GM23338 (cell line): Measurements from ENCODE around the gene RPN2. TPM values are rescaled to one million over a fixed set of nuclear protein-coding genes. Genes with fewer than 3 reads are reported as not detected.

Experiments
- ATAC-seq: fragments of 200-7000 bp; cut with Tn5 transposase; 3 replicates; pipeline ENCODE4 v1.9.1; 2020
- DNase-seq: peaks from one replicate; pipeline ENCODE4 v3.0.0-alpha.2; 2015; ENCODE audit warnings: low spot score
- H2AFZ ChIP-seq: fragments of 200-600 bp; sonication (generic); 2 replicates; pipeline ENCODE4 v1.8.0; 2016; ENCODE audit warnings: antibody characterized with exemption, mild to moderate bottlenecking, moderate library complexity
- H3F3A ChIP-seq: fragments of 200-600 bp; sonication (generic); replicated peaks from 2 replicates; pipeline ENCODE4 v1.8.0; 2017; ENCODE audit warnings: antibody characterized with exemption, mixed run types, low read depth
- H3K27ac ChIP-seq: fragments of 200-600 bp; sonication (generic); 2 replicates; pipeline ENCODE4 v1.6.1; 2016; ENCODE audit warnings: low read depth
- H3K27me3 ChIP-seq: fragments of 200-600 bp; sonication (generic); 2 replicates; pipeline ENCODE4 v1.8.0; 2016; ENCODE audit warnings: mild to moderate bottlenecking, mixed run types, moderate library complexity; ENCODE audit not compliant: insufficient read depth
- H3K36me3 ChIP-seq: fragments of 200-600 bp; sonication (generic); 2 replicates; pipeline ENCODE4 v1.8.0; 2016; ENCODE audit warnings: mild to moderate bottlenecking; ENCODE audit not compliant: insufficient read depth
- H3K4me1 ChIP-seq: fragments of 200-600 bp; sonication (generic); 2 replicates; pipeline ENCODE4 v1.8.0; 2016; ENCODE audit warnings: mild to moderate bottlenecking, moderate library complexity; ENCODE audit not compliant: insufficient read depth
- H3K4me2 ChIP-seq: fragments of 200-600 bp; sonication (generic); 2 replicates; pipeline ENCODE4 v1.7.1; 2017; ENCODE audit warnings: mixed run types
- H3K4me3 ChIP-seq: fragments of 200-600 bp; sonication (generic); 2 replicates; pipeline ENCODE4 v1.6.1; 2016; ENCODE audit warnings: mixed run types
- H3K79me2 ChIP-seq: fragments of 200-600 bp; sonication (generic); replicated peaks from 2 replicates; pipeline ENCODE4 v1.8.0; 2017; ENCODE audit warnings: mild to moderate bottlenecking; ENCODE audit not compliant: insufficient read depth
- H3K9me2 ChIP-seq: fragments of 200-600 bp; sonication (generic); 2 replicates; pipeline ENCODE4 v1.8.0; 2017; ENCODE audit not compliant: insufficient read depth
- H4K20me1 ChIP-seq: fragments of 200-600 bp; sonication (generic); replicated peaks from 2 replicates; pipeline ENCODE4 v1.8.0; 2017; ENCODE audit warnings: mild to moderate bottlenecking; ENCODE audit not compliant: insufficient read depth
- H3K27ac Mint-ChIP-seq: 2 replicates; pipeline ENCODE4 v1.8.0; 2020; ENCODE audit warnings: inconsistent platforms, mild to moderate bottlenecking, moderate library complexity, mixed read lengths
- H3K27me3 Mint-ChIP-seq: 3 replicates; pipeline ENCODE4 v1.8.0; 2022; ENCODE audit warnings: low read depth, mild to moderate bottlenecking, moderate library complexity, mixed read lengths, inconsistent platforms; ENCODE audit not compliant: insufficient read depth, poor library complexity
- H3K36me3 Mint-ChIP-seq: 3 replicates; pipeline ENCODE4 v1.8.0; 2021; ENCODE audit warnings: low read depth, mild to moderate bottlenecking, inconsistent platforms, moderate library complexity, mixed read lengths
- H3K4me1 Mint-ChIP-seq: 3 replicates; pipeline ENCODE4 v1.8.0; 2020; ENCODE audit warnings: mild to moderate bottlenecking, inconsistent platforms, mixed read lengths
- H3K4me3 Mint-ChIP-seq: 3 replicates; pipeline ENCODE4 v1.8.0; 2021; ENCODE audit warnings: moderate library complexity, mild to moderate bottlenecking, inconsistent platforms, mixed read lengths
- H3K9me3 Mint-ChIP-seq: 3 replicates; pipeline ENCODE4 v1.8.0; 2020; ENCODE audit warnings: moderate library complexity, mild to moderate bottlenecking, inconsistent platforms, mixed read lengths
- CTCF ChIP-seq, 2 experiments: fragments of 200-600 bp in 1 of 2; sonication (generic) in 1 of 2; conservative IDR thresholded peaks; 2 replicates each; pipeline versions ENCODE4 v1.5.1 to v1.6.1; 2016 to 2017; ENCODE audit warnings: antibody characterized with exemption in 2 of 2, low read depth in 2 of 2, mild to moderate bottlenecking in 2 of 2, moderate library complexity in 1 of 2
- ETS1 ChIP-seq: IDR thresholded peaks from 2 replicates; pipeline ENCODE4 v1.6.1; 2016; ENCODE audit warnings: antibody characterized with exemption
- EZH2phosphoT487 ChIP-seq: fragments of 200-600 bp; sonication (generic); IDR thresholded peaks from one replicate; pipeline ENCODE4 v1.8.1; 2018; ENCODE audit warnings: antibody characterized with exemption; ENCODE audit not compliant: unreplicated experiment
- JUNB ChIP-seq: IDR thresholded peaks from one replicate; pipeline ENCODE4 v1.6.1; 2016; ENCODE audit warnings: antibody characterized with exemption; ENCODE audit not compliant: unreplicated experiment
- NANOG ChIP-seq: IDR thresholded peaks from 2 replicates; pipeline ENCODE4 v1.6.1; 2016; ENCODE audit warnings: antibody characterized with exemption, borderline replicate concordance
- POLR2AphosphoS5 ChIP-seq: IDR thresholded peaks from 2 replicates; pipeline ENCODE4 v1.6.1; 2016; ENCODE audit warnings: antibody characterized with exemption, low read depth
- REST ChIP-seq: IDR thresholded peaks from one replicate; pipeline ENCODE4 v1.6.1; 2018; ENCODE audit warnings: antibody characterized with exemption; ENCODE audit not compliant: unreplicated experiment
- STAT1 ChIP-seq: IDR thresholded peaks from one replicate; pipeline ENCODE4 v1.6.1; 2016; ENCODE audit warnings: antibody characterized with exemption; ENCODE audit not compliant: unreplicated experiment
- ZNF114 ChIP-seq: fragments of 250-450 bp; sonication (Bioruptor Pico); IDR thresholded peaks from 2 replicates; pipeline ENCODE4 v1.5.0; 2020; ENCODE audit warnings: mild to moderate bottlenecking, moderate library complexity
- ZNF331 ChIP-seq: fragments of 250-450 bp; sonication (Bioruptor Pico); IDR thresholded peaks from 2 replicates; pipeline ENCODE4 v1.5.0; 2020; ENCODE audit warnings: low read depth, mild to moderate bottlenecking, moderate library complexity
- ZNF462 ChIP-seq: fragments of 250-450 bp; sonication (Bioruptor Pico); IDR thresholded peaks from 2 replicates; pipeline ENCODE4 v1.5.0; 2020; ENCODE audit warnings: mild to moderate bottlenecking, moderate library complexity
- polyA plus RNA-seq: library from polyadenylated mRNA; unstranded; fragments of >200 nt; fragmentation: Nextera tagmentation; extraction: Ambion mirVana; gene quantifications from 2 replicates; pipeline ENCODE4 v1.2.1, GENCODE V29; 2016
- total RNA-seq: library from RNA; depleted of rRNA; stranded (reverse); fragments of >200 nt; shearing (Covaris generic); gene quantifications from 2 replicates; pipeline ENCODE4 v1.2.3, GENCODE V29; 2014

The RPN2 gene
- total and polyA plus RNA-seq, 2 experiments from 2014 or later = 244 to 302 TPM

- TF ChIP-seq ETS1 (no peak), ZNF331 (CRISPR knock-in tag) (no peak), ZNF114 (CRISPR knock-in tag) (no peak), NANOG (no peak)
These were observed 16.5 kb upstream of the RPN2 start (continued) for GRCh38 chr20:37162646-37163045.

GRCh38 chr20:37163832-37164554, 15.1 kb upstream of the RPN2 start:
- H3K27me3 Mint-ChIP-seq = peaks cover 2% of the 10 kb centered on the region
- no peak overlapping the region for H3K27ac Mint-ChIP-seq
- no peaks in the 10 kb centered on the region for H3K9me3 Mint-ChIP-seq
- TF ChIP-seq REST = no peak
- no peak for TF ChIP-seq ZNF462 (CRISPR knock-in tag)
- no peak for TF ChIP-seq ETS1
- TF ChIP-seq ZNF114 (CRISPR knock-in tag) = no peak
- no peak for TF ChIP-seq JUNB
- TF ChIP-seq POLR2AphosphoS5 = no peak
- no peak for TF ChIP-seq STAT1
- no peak for TF ChIP-seq NANOG
- no peak for TF ChIP-seq EZH2phosphoT487
- no peak for TF ChIP-seq CTCF (conservative IDR thresholded peaks at IDR 0.05; ENCODE audit: low read depth in 2 of 2)

More at GRCh38 chr20:37163832-37164554, 15.1 kb upstream of the RPN2 start:
- Histone ChIP-seq H3K36me3 (no peaks in the 10 kb centered on the region), H3K4me3 (no peak overlapping the region), H3K27me3 (no peaks in the 10 kb centered on the region), H2AFZ (no peak overlapping the region), H4K20me1 (no peaks in the 10 kb centered on the region), H3K4me1 (no peaks in the 10 kb centered on the region), H3F3A (no peaks in the 10 kb centered on the region), H3K27ac (no peak overlapping the region), H3K9me2 (no peaks in the 10 kb centered on the region), H3K79me2 (no peaks in the 10 kb centered on the region), H3K4me2 (no peak overlapping the region)
- Mint-ChIP-seq H3K4me1 (no peaks in the 10 kb centered on the region), H3K4me3 (no peak overlapping the region), H3K36me3 (no peaks in the 10 kb centered on the region)
- no peak for DNase-seq
- no peak for ATAC-seq
